Measurements from ENCODE around the gene CZIB.

CZIB gene

DNA sequence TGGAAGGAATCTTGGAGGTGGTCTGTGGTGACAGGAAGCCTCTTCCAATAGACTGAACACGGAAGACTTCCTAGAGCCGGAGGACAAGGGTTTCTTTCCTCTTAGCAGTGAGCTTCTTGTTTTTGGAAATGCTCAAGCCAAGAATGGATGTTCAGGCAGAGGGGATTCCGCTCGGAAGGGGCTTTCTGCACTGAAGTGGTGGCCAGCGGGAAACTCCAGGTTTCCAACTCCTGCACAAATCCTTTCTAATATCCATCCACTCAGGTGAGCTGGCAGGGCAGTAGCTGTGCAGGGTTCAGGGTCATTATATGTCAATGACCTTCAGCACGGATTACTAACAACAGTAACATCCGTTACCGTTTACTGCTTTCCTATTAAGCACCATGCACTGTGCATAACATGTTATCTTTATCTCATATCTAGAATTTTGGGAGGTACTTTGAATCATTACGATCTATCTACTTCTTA, 24.4 kb downstream of the CZIB start:
- Histone ChIP-seq H2AFZ (ENCODE audit: low read depth, low read length) (peak overlapping the region; percentile 97), H3K27ac (ENCODE audit: low read length) (no peak overlapping the region)

GRCh38 chr1:53195246-53196016, 25.0 kb downstream of the CZIB start:
- H3K4me3 ChIP-seq (ENCODE audit: low read length), result no peak overlapping the region
- H2AFZ ChIP-seq (ENCODE audit: low read depth, low read length), result peak overlapping the region; percentile 97; the same call in 1 of the 2 replicates
- TF ChIP-seq EZH2phosphoT487 (IDR thresholded peaks at IDR 0.05; ENCODE audit: low read depth), result no peak
- TF ChIP-seq, protein P1, sequence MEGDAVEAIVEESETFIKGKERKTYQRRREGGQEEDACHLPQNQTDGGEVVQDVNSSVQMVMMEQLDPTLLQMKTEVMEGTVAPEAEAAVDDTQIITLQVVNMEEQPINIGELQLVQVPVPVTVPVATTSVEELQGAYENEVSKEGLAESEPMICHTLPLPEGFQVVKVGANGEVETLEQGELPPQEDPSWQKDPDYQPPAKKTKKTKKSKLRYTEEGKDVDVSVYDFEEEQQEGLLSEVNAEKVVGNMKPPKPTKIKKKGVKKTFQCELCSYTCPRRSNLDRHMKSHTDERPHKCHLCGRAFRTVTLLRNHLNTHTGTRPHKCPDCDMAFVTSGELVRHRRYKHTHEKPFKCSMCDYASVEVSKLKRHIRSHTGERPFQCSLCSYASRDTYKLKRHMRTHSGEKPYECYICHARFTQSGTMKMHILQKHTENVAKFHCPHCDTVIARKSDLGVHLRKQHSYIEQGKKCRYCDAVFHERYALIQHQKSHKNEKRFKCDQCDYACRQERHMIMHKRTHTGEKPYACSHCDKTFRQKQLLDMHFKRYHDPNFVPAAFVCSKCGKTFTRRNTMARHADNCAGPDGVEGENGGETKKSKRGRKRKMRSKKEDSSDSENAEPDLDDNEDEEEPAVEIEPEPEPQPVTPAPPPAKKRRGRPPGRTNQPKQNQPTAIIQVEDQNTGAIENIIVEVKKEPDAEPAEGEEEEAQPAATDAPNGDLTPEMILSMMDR (IDR thresholded peaks at IDR 0.05; ENCODE audit: low read depth, low read length), result no peak
- H3K9me3 ChIP-seq (ENCODE audit: insufficient read depth, low read length), result no peaks in the 10 kb centered on the region
- peak overlapping the region; percentile 93; the same call in 1 of the 2 replicates for H3K4me2 ChIP-seq (ENCODE audit: low read length)
- no peaks in the 10 kb centered on the region for H4K20me1 ChIP-seq (ENCODE audit: insufficient read depth, low read length)
- no peak overlapping the region for H3K27ac ChIP-seq (ENCODE audit: low read length)
- H3K27me3 ChIP-seq (ENCODE audit: low read depth, low read length), result no peaks in the 10 kb centered on the region
- H3K79me2 ChIP-seq (ENCODE audit: low read length), result peaks cover 15% of the 10 kb centered on the region
- no peak overlapping the region for H3K9ac ChIP-seq (ENCODE audit: low read length)
- no peaks in the 10 kb centered on the region for H3K36me3 ChIP-seq (replicated peaks; ENCODE audit: low read depth, low read length)
- H3K4me1 ChIP-seq (ENCODE audit: low read length), result peaks cover 13% of the 10 kb centered on the region

More for the DNA sequence above, 24.4 kb downstream of the CZIB start:
- no peaks in the 10 kb centered on the region for H4K20me1 ChIP-seq (ENCODE audit: insufficient read depth, low read length)
- H3K36me3 ChIP-seq (replicated peaks; ENCODE audit: low read depth, low read length), result no peaks in the 10 kb centered on the region
- no peaks in the 10 kb centered on the region for H3K27me3 ChIP-seq (ENCODE audit: low read depth, low read length)
- H3K4me1 ChIP-seq (ENCODE audit: low read length), result peaks cover 13% of the 10 kb centered on the region
- H3K4me3 ChIP-seq (ENCODE audit: low read length), result peak overlapping the region; percentile 98
- H3K9ac ChIP-seq (ENCODE audit: low read length), result peak overlapping the region; percentile 98
- peaks cover 15% of the 10 kb centered on the region for H3K79me2 ChIP-seq (ENCODE audit: low read length)
- no peaks in the 10 kb centered on the region for H3K9me3 ChIP-seq (ENCODE audit: insufficient read depth, low read length)
- peak overlapping the region; percentile 93 for H3K4me2 ChIP-seq (ENCODE audit: low read length)
- TF ChIP-seq EZH2phosphoT487 (IDR thresholded peaks at IDR 0.05; ENCODE audit: low read depth), result no peak
- TF ChIP-seq, protein P1 (IDR thresholded peaks at IDR 0.05; ENCODE audit: low read depth, low read length), result no peak

GRCh38 chr1:53190210-53190611, 30.2 kb downstream of the CZIB start:
- no peaks in the 10 kb centered on the region for H3K9me3 ChIP-seq (ENCODE audit: insufficient read depth, low read length)
- no peaks in the 10 kb centered on the region for H3K36me3 ChIP-seq (replicated peaks; ENCODE audit: low read depth, low read length)
- H3K4me1 ChIP-seq (ENCODE audit: low read length), result no peaks in the 10 kb centered on the region
- no peaks in the 10 kb centered on the region for H3K79me2 ChIP-seq (ENCODE audit: low read length)
- no peak overlapping the region for H3K9ac ChIP-seq (ENCODE audit: low read length)
- TF ChIP-seq EZH2phosphoT487 (IDR thresholded peaks at IDR 0.05; ENCODE audit: low read depth), result no peak
- TF ChIP-seq, protein P1 (IDR thresholded peaks at IDR 0.05; ENCODE audit: low read depth, low read length), result no peak
- H3K27me3 ChIP-seq (ENCODE audit: low read depth, low read length), result peaks cover 8% of the 10 kb centered on the region
- H3K4me2 ChIP-seq (ENCODE audit: low read length), result no peak overlapping the region
- H4K20me1 ChIP-seq (ENCODE audit: insufficient read depth, low read length), result no peaks in the 10 kb centered on the region
- no peak overlapping the region for H3K27ac ChIP-seq (ENCODE audit: low read length)
- no peak overlapping the region for H2AFZ ChIP-seq (ENCODE audit: low read depth, low read length)
- H3K4me3 ChIP-seq (ENCODE audit: low read length), result no peak overlapping the region

GRCh38 chr1:53189061-53189460, 31.4 kb downstream of the CZIB start:
- Histone ChIP-seq H3K4me2 (ENCODE audit: low read length) (no peak overlapping the region), H3K27ac (ENCODE audit: low read length) (no peak overlapping the region), H4K20me1 (ENCODE audit: insufficient read depth, low read length) (no peaks in the 10 kb centered on the region), H2AFZ (ENCODE audit: low read depth, low read length) (no peak overlapping the region), H3K27me3 (ENCODE audit: low read depth, low read length) (peaks cover 8% of the 10 kb centered on the region), H3K4me3 (ENCODE audit: low read length) (no peak overlapping the region), H3K36me3 (replicated peaks; ENCODE audit: low read depth, low read length) (no peaks in the 10 kb centered on the region), H3K79me2 (ENCODE audit: low read length) (no peaks in the 10 kb centered on the region), H3K9me3 (ENCODE audit: insufficient read depth, low read length) (no peaks in the 10 kb centered on the region), H3K9ac (ENCODE audit: low read length) (no peak overlapping the region), H3K4me1 (ENCODE audit: low read length) (no peaks in the 10 kb centered on the region)
- TF ChIP-seq, protein P1 (IDR thresholded peaks at IDR 0.05; ENCODE audit: low read depth, low read length), result no peak
- no peak for TF ChIP-seq EZH2phosphoT487 (IDR thresholded peaks at IDR 0.05; ENCODE audit: low read depth)
